NCI-H2196 (cell line): ENCODE results near the gene MOCS1.

Source experiments
- DNase-seq: peaks from one replicate; lab custom pipeline; 2025; ENCODE audit not compliant: unreplicated experiment; lab: John Stamatoyannopoulos, UW

Gene MOCS1

DNA sequence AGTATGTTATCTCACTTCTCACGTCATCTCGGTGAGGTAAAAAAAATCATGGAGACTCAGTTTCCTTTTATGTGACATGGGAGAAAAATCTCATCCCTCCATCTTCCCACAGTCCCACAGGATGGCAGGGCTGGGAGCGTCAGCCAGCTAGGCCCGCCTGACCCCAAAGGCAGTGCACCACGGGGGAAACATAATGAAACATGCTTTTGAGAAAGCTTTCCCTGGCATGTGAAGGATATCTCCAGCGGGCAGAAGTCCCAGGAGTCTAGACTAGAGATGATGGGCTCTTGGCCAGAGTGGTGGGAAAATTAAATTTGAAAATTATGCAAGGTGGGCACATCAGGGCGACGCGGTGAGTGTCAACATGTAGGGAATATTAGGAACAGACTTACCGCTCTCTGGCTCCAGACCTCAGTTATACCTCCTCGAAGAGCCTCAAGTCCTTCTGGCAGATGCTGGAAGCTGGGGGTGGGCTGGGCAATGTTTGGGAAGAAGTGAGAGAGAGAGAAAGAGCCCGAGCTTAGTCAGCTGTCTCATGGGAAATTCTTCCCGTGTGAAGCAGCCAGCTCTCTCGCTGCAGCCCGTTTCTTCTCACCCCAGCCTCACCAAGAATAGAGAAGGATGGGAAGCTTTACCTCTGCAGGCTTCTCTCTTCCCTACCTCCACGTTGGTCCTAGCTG, 52.3 kb downstream of the MOCS1 start:
- no peak for DNase-seq

DNA sequence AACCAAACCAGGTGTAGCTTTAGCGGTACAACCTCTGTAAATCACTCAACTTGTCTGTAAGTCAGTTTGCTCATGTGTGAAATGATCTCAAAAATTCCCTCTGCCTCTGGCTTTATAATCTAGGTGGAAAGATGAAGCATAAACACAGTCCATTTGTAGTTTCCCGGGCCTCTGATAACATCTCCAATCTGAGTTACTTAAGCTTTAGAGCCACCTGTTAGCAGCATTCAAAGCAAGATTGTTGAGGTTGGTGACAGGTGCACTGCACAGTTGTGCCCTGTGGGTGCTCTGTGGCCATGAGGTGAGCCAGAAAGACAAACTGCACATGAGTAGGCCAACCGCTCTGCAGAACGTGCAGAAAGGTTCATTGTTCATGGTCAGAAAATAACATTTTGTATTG, 53.7 kb downstream of the MOCS1 start:
- no peak for DNase-seq

DNA sequence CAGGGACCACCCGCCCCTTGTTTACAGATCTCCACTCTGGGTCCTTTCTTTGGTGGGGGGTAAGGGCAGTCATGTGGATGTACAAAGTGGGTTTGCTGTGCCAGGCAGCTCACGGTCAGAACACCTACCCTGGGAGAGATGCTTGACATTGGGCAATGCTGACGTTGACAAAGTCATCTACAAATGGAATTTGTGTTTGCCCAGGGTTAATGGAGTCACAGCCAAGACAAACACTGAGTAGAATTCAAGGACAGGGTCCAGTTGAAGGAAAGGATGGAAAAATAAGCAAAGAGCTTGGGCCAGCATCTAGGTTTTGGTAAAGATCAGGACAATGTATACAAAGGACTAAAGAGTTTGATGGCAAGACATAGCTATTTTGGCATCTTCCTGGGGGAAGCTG, 54.7 kb downstream of the MOCS1 start:
- DNase-seq = no peak

DNA sequence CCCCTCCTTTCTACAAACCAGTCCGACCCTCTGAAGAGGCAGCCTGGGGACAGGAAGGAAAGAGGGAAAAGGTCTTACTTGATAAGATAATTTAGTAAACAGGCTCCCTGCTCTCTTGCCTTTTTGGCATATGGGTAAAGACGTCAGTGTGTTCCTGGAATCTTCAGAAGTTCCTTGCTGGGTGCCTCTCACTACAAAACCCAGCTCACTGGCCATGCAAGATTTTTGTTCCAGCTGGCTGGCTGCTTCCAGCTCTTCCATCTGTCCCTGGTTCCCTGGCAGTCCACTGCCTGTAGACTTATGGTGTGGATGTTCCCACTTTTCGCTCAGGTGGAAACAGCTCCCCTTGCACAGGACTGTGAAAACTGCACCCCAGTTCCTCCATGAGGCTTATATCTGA, 57.4 kb downstream of the MOCS1 start:
- DNase-seq = no peak

DNA sequence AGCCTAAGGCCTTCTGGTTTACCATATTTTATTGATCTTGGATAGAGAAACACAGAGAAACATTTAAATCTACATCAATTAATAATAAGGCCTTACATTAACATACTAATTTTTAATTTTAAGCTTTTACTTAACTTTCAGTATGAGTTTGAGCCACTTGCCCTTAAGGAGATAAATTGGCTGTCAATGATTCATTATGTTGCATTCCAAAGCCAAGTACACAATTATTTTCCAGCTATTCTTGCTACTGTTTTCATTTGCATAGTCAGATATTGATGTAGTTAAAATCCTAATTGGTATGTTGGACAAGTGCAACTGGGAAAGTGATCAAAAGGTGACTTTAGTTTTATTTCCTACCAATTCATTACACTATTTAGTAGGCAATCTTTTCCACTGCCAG, 58.2 kb downstream of the MOCS1 start:
- DNase-seq = no peak

DNA sequence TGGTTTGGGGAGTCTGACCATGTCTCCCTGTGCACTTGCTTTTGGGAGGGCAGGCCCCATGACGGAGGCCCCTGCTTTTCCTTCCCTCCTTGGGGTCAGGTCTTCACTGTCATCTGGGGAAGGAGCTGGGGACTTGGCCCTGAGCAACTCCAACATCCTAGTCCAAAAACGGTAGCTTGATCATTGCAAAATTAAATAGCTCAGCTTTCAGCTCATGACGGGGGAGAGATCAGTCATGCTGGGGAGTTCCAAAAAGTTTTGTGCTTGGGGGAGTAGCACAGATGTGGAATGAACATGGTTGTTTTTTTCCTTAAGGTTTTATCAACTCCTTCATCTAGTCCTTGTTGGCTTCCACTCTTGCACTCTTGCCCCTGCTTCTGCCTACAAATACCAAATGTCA, 60.8 kb downstream of the MOCS1 start:
- DNase-seq = no peak

DNA sequence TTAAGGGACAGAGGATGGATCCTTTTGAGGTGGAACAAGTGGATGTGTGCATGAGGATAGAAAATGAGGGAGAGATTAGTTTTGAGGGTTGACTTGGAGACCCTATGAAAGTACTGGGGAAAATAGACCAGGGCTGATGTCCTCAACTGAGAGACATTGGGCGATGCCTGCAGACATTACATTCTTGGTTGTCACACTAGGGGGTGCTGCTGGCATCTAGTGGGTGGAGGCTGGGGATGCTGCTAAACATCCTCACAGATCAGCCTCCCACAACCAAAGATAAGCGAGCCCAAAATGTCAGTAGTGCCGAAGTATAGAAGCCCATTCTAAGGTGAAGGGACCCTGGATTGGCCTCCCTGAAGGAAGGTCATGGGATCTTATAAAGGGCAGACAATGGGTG, 63.3 kb downstream of the MOCS1 start:
- no peak for DNase-seq

DNA sequence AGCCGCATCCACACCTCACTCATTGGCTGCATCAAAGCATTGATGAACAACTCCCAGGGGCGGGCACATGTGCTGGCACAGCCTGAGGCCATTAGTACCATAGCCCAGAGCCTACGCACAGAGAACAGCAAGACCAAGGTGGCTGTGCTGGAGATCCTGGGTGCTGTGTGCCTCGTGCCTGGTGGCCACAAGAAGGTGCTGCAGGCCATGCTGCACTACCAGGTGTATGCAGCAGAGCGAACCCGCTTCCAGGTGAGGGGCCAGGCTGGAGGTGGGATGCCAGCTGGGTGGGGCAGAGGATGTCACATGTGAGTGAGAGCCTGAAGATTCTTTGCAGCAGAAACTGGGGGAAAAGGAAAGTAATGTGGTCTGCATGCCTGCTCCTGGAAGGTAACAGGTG, 66.7 kb downstream of the MOCS1 start:
- DNase-seq = no peak

DNA sequence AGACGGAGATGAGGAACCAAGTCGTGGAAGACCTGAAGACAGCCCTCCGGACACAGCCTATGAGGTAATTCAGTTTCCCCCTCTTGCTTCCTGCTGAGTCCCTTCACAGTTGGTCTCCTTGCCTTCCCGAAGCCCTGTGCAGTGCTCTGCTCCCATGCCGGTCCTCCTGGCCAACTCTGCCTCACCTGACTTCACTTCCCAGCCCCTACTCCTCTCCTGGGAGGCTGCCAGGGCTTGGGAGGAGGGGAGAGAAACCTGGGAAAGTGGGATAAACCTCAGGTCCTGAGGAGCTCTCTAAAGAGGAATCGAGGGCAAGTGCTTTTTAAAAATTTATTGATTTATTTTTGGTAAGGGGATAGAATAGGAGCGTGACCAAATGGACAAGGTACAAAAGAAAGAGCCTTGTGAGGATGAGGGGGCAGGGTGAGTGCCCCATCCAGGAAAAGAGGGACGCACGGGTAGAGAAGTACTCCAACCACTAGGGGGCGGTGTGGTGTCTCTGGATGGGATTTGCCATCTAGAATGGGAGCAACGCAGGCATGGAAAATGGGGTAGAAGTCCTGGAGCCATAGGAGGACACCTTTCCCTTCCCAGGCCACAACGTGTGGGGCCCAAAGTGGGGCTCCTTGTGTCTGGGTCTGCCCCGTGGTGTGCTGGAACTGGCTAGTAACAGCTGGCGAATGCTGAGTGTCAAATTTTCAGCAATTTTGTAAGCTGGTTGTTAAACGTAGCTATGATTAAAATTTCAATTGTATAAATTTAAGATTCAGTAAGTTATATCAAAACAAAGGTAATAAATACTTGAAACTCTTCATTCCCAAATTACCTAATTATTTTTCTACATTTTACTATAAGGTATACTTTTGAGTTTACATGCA, 69.0 kb downstream of the MOCS1 start:
- DNase-seq = peak; percentile 41

DNA sequence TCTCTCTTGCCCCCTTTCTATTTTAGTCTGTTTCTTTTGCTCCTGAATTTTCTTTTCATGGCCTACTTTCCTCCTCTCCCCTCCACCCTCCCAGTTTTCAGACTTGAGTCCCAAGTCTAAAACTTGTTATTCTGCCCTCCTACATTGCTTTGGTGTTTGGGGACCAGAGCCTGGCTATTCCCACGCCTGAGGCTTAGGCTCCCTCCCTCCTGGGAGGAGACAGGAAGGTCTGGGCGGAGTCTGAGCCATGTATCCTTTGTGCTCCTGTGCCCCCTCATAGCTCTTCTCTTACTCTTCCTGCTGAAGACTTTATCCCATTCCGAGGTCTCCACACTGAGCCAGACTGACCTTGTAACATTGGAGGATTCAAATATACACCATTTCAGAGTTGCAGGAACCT, 72.6 kb downstream of the MOCS1 start:
- no peak for DNase-seq

DNA sequence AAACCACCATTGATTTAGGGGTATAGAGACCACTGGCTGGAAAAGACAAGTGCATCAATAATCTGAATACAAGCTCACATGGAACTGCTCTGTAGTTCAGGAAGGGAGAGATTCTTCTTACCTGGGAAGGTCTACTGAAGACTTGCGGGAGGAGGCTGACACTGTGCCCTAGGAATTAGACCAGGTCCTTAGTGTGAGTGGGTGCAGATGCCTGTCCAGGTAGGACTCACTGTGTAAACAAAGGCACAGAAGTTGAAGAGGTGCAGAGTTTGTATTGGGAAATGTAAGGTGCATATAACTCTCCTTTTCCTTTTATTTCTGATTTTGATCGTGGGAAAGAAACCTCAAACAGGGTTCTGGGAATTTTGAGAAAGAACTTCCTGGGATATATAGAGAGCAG, 75.2 kb downstream of the MOCS1 start:
- DNase-seq = no peak

DNA sequence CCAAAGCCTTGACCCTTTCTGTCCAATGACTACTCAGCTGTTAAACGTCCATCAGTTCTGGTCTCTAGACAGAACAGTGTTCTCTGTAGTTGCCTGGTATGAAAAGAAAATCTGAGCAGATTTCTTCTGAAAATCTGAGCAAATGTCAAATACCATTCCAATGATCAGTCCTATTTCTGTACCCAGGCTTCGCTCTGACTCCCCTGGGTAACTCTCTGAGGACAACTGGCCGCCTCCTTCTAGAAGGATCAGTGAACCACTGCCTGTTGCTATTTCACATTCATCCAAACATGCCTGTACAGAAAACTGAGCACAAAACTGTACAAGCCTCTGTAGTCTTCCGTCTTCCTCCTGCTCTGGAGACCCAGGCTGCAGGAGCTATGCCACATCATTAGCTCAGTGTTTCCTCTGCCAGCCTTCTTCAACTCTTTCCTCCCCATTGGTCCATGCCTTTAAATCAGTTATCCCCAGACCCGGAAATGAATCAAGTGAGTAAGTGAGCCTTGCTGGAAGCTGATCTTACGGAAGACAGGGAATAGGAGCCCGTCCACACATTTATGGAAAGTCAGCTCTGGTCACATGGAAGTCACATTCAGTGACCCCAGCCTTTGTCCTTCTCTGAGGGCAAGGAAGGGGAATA, 78.8 kb downstream of the MOCS1 start:
- no peak for DNase-seq
